ENCODE measurements around the gene TRAF2.

Gene TRAF2

DNA sequence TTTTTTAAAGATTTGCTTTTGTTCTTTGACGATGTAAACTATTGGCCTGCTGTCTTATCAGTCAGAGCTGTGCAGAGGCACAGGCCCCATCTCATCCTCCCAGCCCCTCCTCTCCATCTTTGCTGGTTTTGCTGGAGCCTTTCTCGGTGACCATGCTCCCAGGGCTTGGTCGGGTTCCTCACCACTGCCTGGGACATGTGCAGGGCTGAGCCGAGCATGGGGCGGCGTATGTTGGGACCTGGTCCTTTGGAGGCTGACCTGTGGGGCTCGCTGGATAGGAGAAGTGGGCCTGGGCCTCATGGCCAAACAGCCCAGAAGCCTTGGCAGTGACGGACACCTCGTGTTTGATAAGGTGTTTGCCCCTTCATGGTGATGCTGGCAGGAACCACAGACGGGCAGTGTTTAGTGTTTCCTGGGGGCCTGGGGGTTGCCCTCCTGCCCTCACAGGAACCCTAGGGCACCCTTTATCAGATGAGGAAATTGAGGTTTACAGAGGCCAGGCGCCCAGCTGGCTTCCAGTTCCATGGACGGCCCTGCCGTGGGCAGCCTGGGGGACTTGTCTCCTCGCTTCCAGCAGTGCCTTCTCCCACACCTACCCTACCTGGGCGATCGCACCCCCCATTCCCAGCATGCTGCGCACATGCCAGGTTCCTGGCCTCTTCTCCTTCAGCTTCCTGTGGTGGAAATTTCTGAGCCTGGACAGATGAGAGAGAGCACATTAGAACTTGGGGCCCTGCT lies 27.6 kb downstream of the TRAF2 start:
- DNase-seq (ENCODE audit: low read depth in 2 of 2), result no peak

- no peak for DNase-seq (ENCODE audit: low read depth in 2 of 2)
These were observed 29.5 kb downstream of the TRAF2 start for GRCh38 chr9:136915632-136916329.

- DNase-seq (ENCODE audit: low read depth in 2 of 2), result no peak
These were observed 30.2 kb downstream of the TRAF2 start for GRCh38 chr9:136916330-136917184.

GRCh38 chr9:136917902-136918301 lies 31.6 kb downstream of the TRAF2 start:
- no peak for DNase-seq (ENCODE audit: low read depth in 2 of 2)

- no peak for DNase-seq (ENCODE audit: low read depth in 2 of 2)
These were observed 33.8 kb downstream of the TRAF2 start for GRCh38 chr9:136920069-136920468.

DNA sequence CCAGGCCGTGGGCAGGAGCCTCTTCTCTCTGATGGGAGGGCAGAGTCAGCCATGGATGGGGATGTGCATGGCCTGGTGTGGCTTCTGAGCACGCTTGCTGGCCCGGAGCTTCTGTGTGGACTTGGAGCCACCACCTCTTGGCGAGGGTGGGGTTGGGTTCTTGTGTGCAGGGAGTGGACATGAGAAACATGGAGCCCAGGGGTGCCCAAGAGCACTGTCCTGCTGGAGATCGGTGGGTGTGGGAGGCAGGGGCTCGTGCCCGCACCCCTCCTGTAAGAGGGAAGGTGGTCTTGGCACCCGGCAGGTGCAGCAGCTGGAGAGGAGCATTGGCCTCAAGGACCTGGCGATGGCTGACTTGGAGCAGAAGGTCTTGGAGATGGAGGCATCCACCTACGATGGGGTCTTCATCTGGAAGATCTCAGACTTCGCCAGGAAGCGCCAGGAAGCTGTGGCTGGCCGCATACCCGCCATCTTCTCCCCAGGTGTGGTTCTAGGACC lies 34.5 kb downstream of the TRAF2 start:
- no peak for DNase-seq (ENCODE audit: low read depth in 2 of 2)

- DNase-seq (ENCODE audit: low read depth in 2 of 2), result no peak
These were observed 35.0 kb downstream of the TRAF2 start for GRCh38 chr9:136921307-136921706.

- DNase-seq (ENCODE audit: low read depth in 2 of 2), result no peak
These were observed 35.4 kb downstream of the TRAF2 start for GRCh38 chr9:136921718-136922117.

DNA sequence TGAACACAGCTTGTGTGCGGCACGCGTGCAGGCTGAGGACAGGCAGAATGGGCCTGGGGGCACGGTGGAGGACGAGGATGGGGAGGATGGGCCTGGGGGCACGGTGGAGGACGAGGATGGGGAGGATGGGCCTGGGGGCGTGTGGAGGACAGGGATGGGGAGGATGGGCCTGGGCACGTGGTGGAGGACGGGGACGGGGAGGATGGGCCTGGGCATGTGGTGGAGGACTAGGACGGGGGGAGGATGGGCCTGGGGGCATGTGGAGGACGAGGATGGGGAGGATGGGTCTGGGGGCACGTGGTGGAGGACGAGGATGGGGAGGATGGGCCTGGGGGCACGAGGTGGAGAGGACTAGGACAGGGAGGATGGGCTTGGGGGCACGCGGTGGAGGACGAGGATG lies 36.2 kb downstream of the TRAF2 start:
- no peak for DNase-seq (ENCODE audit: low read depth in 2 of 2)

DNA sequence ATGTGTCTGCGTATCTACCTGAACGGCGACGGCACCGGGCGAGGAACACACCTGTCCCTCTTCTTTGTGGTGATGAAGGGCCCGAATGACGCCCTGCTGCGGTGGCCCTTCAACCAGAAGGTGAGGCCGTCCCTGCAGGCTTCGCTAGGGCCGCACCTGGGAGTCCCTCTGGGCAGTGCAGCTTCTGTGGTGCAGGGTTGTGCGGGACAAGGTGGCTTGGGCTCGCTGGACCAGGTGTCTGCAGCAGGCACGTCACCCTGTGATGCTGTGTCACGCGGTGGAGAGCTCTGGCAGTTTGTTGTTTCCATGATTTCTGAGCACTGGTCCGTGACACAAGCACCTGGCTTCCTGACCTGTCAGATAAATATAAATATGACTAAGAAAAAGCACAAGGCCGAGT lies 37.6 kb downstream of the TRAF2 start:
- no peak for DNase-seq (ENCODE audit: low read depth in 2 of 2)

GRCh38 chr9:136925414-136926153 lies 39.3 kb downstream of the TRAF2 start:
- DNase-seq (ENCODE audit: low read depth in 2 of 2), result no peak

GRCh38 chr9:136926154-136926704 lies 39.9 kb downstream of the TRAF2 start:
- no peak for DNase-seq (ENCODE audit: low read depth in 2 of 2)

DNA sequence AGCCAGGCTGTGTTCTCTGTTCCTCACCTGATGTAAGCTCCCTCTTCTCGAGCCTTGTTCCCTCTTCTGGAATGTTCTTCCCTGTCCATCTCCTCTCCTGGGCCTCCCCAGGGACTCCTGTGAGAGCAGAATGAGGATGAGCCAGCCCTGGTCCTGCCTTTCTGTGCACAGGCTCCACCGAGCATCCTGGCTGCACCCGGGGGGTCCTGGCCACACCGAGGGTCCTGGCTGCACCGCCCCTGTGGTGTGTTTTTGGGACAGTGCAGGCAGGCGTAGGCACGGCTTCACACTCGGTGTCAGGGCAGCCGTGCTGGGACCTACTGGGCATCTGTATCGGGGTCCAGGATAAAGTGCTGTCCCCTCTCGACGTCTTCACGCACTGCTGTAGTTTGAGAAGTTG lies 40.4 kb downstream of the TRAF2 start:
- no peak for DNase-seq (ENCODE audit: low read depth in 2 of 2)

DNA sequence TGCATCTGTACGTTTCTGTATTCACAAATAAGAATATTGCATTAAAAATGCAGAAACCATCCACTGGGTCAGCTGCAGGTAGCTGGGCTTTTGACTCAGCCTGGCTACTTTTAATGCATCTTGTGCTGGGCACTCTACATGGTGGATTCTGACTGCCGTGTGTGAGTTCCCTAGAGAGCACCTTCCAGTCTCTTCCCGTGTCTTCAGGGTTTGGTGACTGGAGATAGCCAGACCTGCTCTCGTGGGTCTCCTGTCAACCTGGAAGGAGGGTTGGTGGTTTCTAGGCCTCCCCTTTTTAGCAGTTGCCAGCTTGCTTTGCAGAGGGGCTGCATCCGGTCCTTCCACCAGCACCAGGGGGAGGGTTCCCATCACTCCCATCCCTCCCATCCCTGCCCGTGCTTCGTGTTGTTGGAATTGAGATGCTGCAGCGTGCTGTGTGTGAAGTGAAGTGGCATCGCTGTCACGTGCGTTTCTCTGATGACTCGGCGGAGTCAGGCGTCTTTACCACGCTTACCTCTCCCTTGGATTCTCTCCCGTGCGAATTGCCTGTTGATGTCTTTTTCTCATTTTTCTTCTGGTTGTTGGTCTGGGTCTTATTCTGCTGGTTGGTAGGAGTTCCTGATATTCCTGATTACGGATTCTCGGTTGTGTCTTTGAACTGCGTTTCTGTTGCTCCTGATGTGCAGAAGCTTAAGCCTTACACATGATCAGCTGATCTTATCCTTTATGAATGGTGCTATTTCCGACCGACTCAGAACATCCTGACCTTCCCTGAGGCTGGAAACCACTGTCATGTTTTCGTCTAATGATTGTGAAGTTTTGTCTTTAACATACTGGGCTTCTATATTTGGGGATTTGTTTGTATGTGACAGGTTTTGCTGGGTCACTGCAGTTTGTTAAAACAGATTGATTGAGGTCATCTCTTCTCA lies 41.3 kb downstream of the TRAF2 start:
- DNase-seq (ENCODE audit: low read depth in 2 of 2), result no peak

DNA sequence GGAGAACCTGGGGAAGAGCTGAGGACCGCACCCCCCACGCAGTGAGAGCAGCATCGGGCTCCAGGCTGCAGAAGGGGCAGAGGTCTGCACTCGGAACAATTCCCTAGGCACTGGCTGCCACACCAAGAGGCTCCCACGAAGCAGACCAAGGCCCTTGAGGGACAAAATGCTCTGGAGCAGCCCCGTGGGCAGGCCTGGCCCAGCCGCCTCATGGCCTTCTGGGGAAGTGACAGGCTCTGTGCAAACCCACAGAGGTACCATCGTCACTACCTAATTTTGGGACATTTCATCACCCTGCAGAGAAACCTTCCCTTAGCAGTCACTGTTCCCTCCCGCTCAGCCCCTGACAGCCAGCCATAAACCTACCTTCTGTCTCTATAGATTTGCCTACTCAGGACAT lies 42.3 kb downstream of the TRAF2 start:
- DNase-seq (ENCODE audit: low read depth in 2 of 2), result no peak

- DNase-seq (ENCODE audit: low read depth in 2 of 2), result no peak
These were observed 43.7 kb downstream of the TRAF2 start for GRCh38 chr9:136930014-136930413.

DNA sequence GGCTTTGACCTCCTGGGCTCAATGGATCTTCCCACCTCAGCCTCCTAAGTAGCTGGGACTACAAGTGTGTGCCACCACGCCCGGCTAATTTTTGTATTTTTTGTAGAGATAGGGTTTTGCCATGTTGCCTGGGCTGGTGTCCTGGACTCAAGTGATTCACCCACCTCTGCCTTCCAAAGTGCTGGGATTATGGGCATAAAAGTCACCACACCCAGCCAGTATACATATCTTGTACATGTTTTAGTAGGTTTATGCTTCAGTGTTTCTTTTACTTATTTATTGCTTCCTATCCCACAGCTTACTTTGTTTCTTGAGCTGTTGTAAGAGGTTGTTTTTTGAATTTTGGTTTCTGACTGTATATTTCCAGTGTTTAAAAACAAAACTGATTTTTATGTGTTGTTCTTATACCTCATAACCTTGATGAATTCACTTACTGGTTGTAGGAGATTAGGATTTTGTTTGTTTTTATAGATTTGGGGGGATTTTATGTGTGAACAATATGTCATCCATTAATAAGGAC lies 45.4 kb downstream of the TRAF2 start:
- DNase-seq (ENCODE audit: low read depth in 2 of 2), result no peak

GRCh38 chr9:136934277-136934676 lies 48.0 kb downstream of the TRAF2 start:
- DNase-seq (ENCODE audit: low read depth in 2 of 2), result no peak

DNA sequence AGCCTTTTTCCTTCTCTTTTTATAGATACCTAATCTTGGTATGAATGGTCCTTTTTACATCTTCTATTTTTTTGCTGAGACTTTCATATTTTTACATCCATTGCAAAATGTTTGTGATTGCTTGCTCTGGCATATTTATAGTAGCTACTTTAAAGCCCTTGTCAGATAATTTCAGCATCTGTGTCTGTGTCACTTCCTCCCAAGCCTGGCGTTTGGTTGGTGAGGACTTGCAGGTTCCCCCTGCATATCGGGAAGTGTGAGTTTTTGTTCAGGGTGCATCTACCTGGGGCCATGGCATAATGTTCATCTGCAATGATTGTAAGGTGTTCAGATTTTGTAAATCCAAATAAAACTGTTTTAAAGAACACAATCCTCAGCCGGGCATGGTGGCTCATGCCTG lies 49.3 kb downstream of the TRAF2 start:
- no peak for DNase-seq (ENCODE audit: low read depth in 2 of 2)

DNA sequence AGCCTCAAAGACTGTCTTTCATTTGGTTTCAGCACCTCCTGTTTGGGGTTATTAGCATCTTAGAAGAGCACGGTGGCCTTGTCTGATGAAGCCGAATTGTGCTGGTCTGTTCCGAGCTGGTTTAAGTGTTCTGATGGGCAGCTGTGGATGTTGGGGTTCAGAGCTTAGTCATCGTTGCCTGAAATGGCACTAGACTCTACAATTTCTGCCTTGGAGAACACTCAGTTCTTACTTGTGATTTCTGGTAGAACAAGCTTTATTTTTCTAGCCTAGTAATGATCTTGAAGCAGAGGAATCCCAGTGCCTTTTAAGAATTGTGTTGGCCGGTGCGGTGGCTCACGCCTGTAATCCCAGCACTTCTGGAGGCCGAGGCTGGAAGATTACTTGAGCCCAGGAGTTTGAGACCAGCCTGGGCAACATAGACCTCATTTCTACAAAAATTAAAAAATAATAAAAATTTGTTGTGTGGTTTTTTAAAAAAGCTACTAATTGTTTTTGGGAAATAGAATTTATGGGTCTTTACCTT lies 50.4 kb downstream of the TRAF2 start:
- no peak for DNase-seq (ENCODE audit: low read depth in 2 of 2)

Data from stimulated activated CD8-positive, alpha-beta memory T cell treated with anti-CD3 and anti-CD28 coated beads, Interleukin-15, amount 100 ng/mL, for 4 hours (primary cell).